Measurements from ENCODE around the gene AKT3.

Gene AKT3

GRCh38 chr1:243500512-243500911 is 349.5 kb downstream of the AKT3 start:
- no peak overlapping the region for H3K27ac ChIP-seq (ENCODE audit: insufficient read depth, low read depth, low read length, poor library complexity, severe bottlenecking)
- no peaks in the 10 kb centered on the region for H3K27me3 ChIP-seq (ENCODE audit: control insufficient read depth, insufficient read depth, low read length, poor library complexity, severe bottlenecking)
- H3K36me3 ChIP-seq (ENCODE audit: control insufficient read depth, insufficient read depth, low read length) = no peaks in the 10 kb centered on the region
- WGBS, 2 experiments = 87 to 92% methylated on average over 5 of the region's 5 CpGs
- no peak overlapping the region for H3K4me3 ChIP-seq (ENCODE audit: insufficient read depth, low read depth, low read length)
- peaks cover 11% of the 10 kb centered on the region for H3K4me1 ChIP-seq (ENCODE audit: control insufficient read depth, insufficient read depth, low read length)
- H3K9me3 ChIP-seq (ENCODE audit: control insufficient read depth, low read length) = no peaks in the 10 kb centered on the region

- Histone ChIP-seq H3K9me3 (ENCODE audit: control insufficient read depth, low read length) (no peaks in the 10 kb centered on the region), H3K27me3 (ENCODE audit: control insufficient read depth, insufficient read depth, low read length, poor library complexity, severe bottlenecking) (no peaks in the 10 kb centered on the region), H3K36me3 (ENCODE audit: control insufficient read depth, insufficient read depth, low read length) (no peaks in the 10 kb centered on the region), H3K4me1 (ENCODE audit: control insufficient read depth, insufficient read depth, low read length) (peaks cover 17% of the 10 kb centered on the region), H3K4me3 (ENCODE audit: insufficient read depth, low read depth, low read length) (no peak overlapping the region), H3K27ac (ENCODE audit: insufficient read depth, low read depth, low read length, poor library complexity, severe bottlenecking) (no peak overlapping the region)
- WGBS, 2 experiments = 97 to 98% methylated on average over 9 to 10 of the region's 10 CpGs
Observed at GRCh38 chr1:243499711-243500110, 350.3 kb downstream of the AKT3 start.

GRCh38 chr1:243499248-243499647 is 350.8 kb downstream of the AKT3 start:
- no peak overlapping the region for H3K27ac ChIP-seq (ENCODE audit: insufficient read depth, low read depth, low read length, poor library complexity, severe bottlenecking)

GRCh38 chr1:243497939-243498681 is 351.9 kb downstream of the AKT3 start:
- WGBS, 2 experiments = 91 to 96% methylated on average over 10 of the region's 10 CpGs
- H3K4me3 ChIP-seq (ENCODE audit: insufficient read depth, low read depth, low read length) = no peak overlapping the region
- no peaks in the 10 kb centered on the region for H3K9me3 ChIP-seq (ENCODE audit: control insufficient read depth, low read length)
- H3K4me1 ChIP-seq (ENCODE audit: control insufficient read depth, insufficient read depth, low read length) = peaks cover 23% of the 10 kb centered on the region
- H3K36me3 ChIP-seq (ENCODE audit: control insufficient read depth, insufficient read depth, low read length) = no peaks in the 10 kb centered on the region
- no peaks in the 10 kb centered on the region for H3K27me3 ChIP-seq (ENCODE audit: control insufficient read depth, insufficient read depth, low read length, poor library complexity, severe bottlenecking)
- H3K27ac ChIP-seq (ENCODE audit: insufficient read depth, low read depth, low read length, poor library complexity, severe bottlenecking) = no peak overlapping the region

More at GRCh38 chr1:243499248-243499647, 350.8 kb downstream of the AKT3 start:
- H3K36me3 ChIP-seq (ENCODE audit: control insufficient read depth, insufficient read depth, low read length) = no peaks in the 10 kb centered on the region
- no peaks in the 10 kb centered on the region for H3K27me3 ChIP-seq (ENCODE audit: control insufficient read depth, insufficient read depth, low read length, poor library complexity, severe bottlenecking)
- peaks cover 17% of the 10 kb centered on the region for H3K4me1 ChIP-seq (ENCODE audit: control insufficient read depth, insufficient read depth, low read length)
- no peaks in the 10 kb centered on the region for H3K9me3 ChIP-seq (ENCODE audit: control insufficient read depth, low read length)
- WGBS, 2 experiments = 89 to 94% methylated on average over 4 of the region's 4 CpGs
- no peak overlapping the region for H3K4me3 ChIP-seq (ENCODE audit: insufficient read depth, low read depth, low read length)

GRCh38 chr1:243496806-243497205 is 353.2 kb downstream of the AKT3 start:
- Histone ChIP-seq H3K4me1 (ENCODE audit: control insufficient read depth, insufficient read depth, low read length) (peaks cover 23% of the 10 kb centered on the region), H3K36me3 (ENCODE audit: control insufficient read depth, insufficient read depth, low read length) (no peaks in the 10 kb centered on the region), H3K9me3 (ENCODE audit: control insufficient read depth, low read length) (no peaks in the 10 kb centered on the region), H3K27ac (ENCODE audit: insufficient read depth, low read depth, low read length, poor library complexity, severe bottlenecking) (no peak overlapping the region), H3K4me3 (ENCODE audit: insufficient read depth, low read depth, low read length) (no peak overlapping the region), H3K27me3 (ENCODE audit: control insufficient read depth, insufficient read depth, low read length, poor library complexity, severe bottlenecking) (no peaks in the 10 kb centered on the region)
- WGBS, 2 experiments = 93 to 94% methylated on average over 11 of the region's 11 CpGs

- H3K4me3 ChIP-seq (ENCODE audit: insufficient read depth, low read depth, low read length) = no peak overlapping the region
- WGBS, 2 experiments = 85 to 86% methylated on average over 19 of the region's 19 CpGs
- peak overlapping the region; percentile 17 for H3K27ac ChIP-seq (ENCODE audit: insufficient read depth, low read depth, low read length, poor library complexity, severe bottlenecking)
- H3K4me1 ChIP-seq (ENCODE audit: control insufficient read depth, insufficient read depth, low read length) = peaks cover 23% of the 10 kb centered on the region
- no peaks in the 10 kb centered on the region for H3K27me3 ChIP-seq (ENCODE audit: control insufficient read depth, insufficient read depth, low read length, poor library complexity, severe bottlenecking)
- H3K36me3 ChIP-seq (ENCODE audit: control insufficient read depth, insufficient read depth, low read length) = no peaks in the 10 kb centered on the region
- no peaks in the 10 kb centered on the region for H3K9me3 ChIP-seq (ENCODE audit: control insufficient read depth, low read length)
Observed at GRCh38 chr1:243496187-243496646, 353.8 kb downstream of the AKT3 start.

GRCh38 chr1:243495442-243496186 is 354.4 kb downstream of the AKT3 start:
- Histone ChIP-seq H3K27ac (ENCODE audit: insufficient read depth, low read depth, low read length, poor library complexity, severe bottlenecking) (no peak overlapping the region), H3K4me3 (ENCODE audit: insufficient read depth, low read depth, low read length) (no peak overlapping the region), H3K27me3 (ENCODE audit: control insufficient read depth, insufficient read depth, low read length, poor library complexity, severe bottlenecking) (no peaks in the 10 kb centered on the region), H3K9me3 (ENCODE audit: control insufficient read depth, low read length) (no peaks in the 10 kb centered on the region), H3K36me3 (ENCODE audit: control insufficient read depth, insufficient read depth, low read length) (no peaks in the 10 kb centered on the region), H3K4me1 (ENCODE audit: control insufficient read depth, insufficient read depth, low read length) (peaks cover 23% of the 10 kb centered on the region)
- WGBS, 2 experiments = 90 to 91% methylated on average over 24 of the region's 24 CpGs

- Histone ChIP-seq H3K4me1 (ENCODE audit: control insufficient read depth, insufficient read depth, low read length) (peaks cover 23% of the 10 kb centered on the region), H3K27me3 (ENCODE audit: control insufficient read depth, insufficient read depth, low read length, poor library complexity, severe bottlenecking) (no peaks in the 10 kb centered on the region), H3K36me3 (ENCODE audit: control insufficient read depth, insufficient read depth, low read length) (no peaks in the 10 kb centered on the region), H3K4me3 (ENCODE audit: insufficient read depth, low read depth, low read length) (no peak overlapping the region), H3K27ac (ENCODE audit: insufficient read depth, low read depth, low read length, poor library complexity, severe bottlenecking) (no peak overlapping the region), H3K9me3 (ENCODE audit: control insufficient read depth, low read length) (no peaks in the 10 kb centered on the region)
- 94 to 97% methylated on average over 14 to 15 of the region's 15 CpGs for WGBS, 2 experiments
Observed at GRCh38 chr1:243494741-243495431, 355.2 kb downstream of the AKT3 start.

- H3K4me1 ChIP-seq (ENCODE audit: control insufficient read depth, insufficient read depth, low read length) = peaks cover 23% of the 10 kb centered on the region
- no peaks in the 10 kb centered on the region for H3K27me3 ChIP-seq (ENCODE audit: control insufficient read depth, insufficient read depth, low read length, poor library complexity, severe bottlenecking)
- whole genome bisulfite sequencing, 2 experiments = 91 to 92% methylated on average over 12 to 13 of the region's 14 CpGs
- H3K9me3 ChIP-seq (ENCODE audit: control insufficient read depth, low read length) = no peaks in the 10 kb centered on the region
- H3K36me3 ChIP-seq (ENCODE audit: control insufficient read depth, insufficient read depth, low read length) = no peaks in the 10 kb centered on the region
- no peak overlapping the region for H3K27ac ChIP-seq (ENCODE audit: insufficient read depth, low read depth, low read length, poor library complexity, severe bottlenecking)
- H3K4me3 ChIP-seq (ENCODE audit: insufficient read depth, low read depth, low read length) = no peak overlapping the region
Observed at GRCh38 chr1:243493156-243494129, 356.6 kb downstream of the AKT3 start.

Data from ectodermal cell (in vitro differentiated cells).